GM13976 (cell line): Measurements from ENCODE around the gene CDKN2A.

Source experiments
- DNase-seq: peaks from one replicate; pipeline ENCODE4 v3.0.0; 2012; ENCODE audit warnings: low spot score
- CTCF ChIP-seq: IDR thresholded peaks from 2 replicates; pipeline ENCODE4 v1.5.1; 2012; ENCODE audit warnings: borderline replicate concordance, mild to moderate bottlenecking; ENCODE audit not compliant: insufficient read depth; ENCODE audit errors: extremely low read depth, missing control alignments, control extremely low read depth
- in situ Hi-C: fragments of 300-500 bp; cut with MboI; formaldehyde crosslinking; loops from one replicate; pipeline ENCODE4 v1.12.0; 2022; ENCODE audit warnings: low sequenced_read_pairs, mixed read lengths, inconsistent platforms; ENCODE audit not compliant: unreplicated experiment

CDKN2A gene

GRCh38 chr9:21993893-21994555, at the start of gene CDKN2A:
Gene CDKN2A, minus strand, starts transcription at chr9:21994392.
- in situ Hi-C loops, result no loop called here
- DNase-seq, result peak; percentile 68
- peak; percentile 46 for TF ChIP-seq CTCF

GRCh38 chr9:22043928-22044327, 49.7 kb upstream of the CDKN2A start:
- no peak for TF ChIP-seq CTCF
- in situ Hi-C loops, result loop anchor here (25.0 kb wide), 1 partner anchor 232 kb away; the partner anchor contains the start of gene MTAP
- no peak for DNase-seq

- no peak for DNase-seq
- no peak for TF ChIP-seq CTCF
- in situ Hi-C loops, result loop anchor here (25.0 kb wide), 1 partner anchor 229 kb away; the partner anchor contains the start of gene MTAP
These were observed 47.6 kb upstream of the CDKN2A start for GRCh38 chr9:22041775-22042174.

GRCh38 chr9:22041344-22041743, 47.2 kb upstream of the CDKN2A start:
- no peak for TF ChIP-seq CTCF
- no peak for DNase-seq
- in situ Hi-C loops, result loop anchor here (25.0 kb wide), 1 partner anchor 229 kb away; the partner anchor contains the start of gene MTAP

- DNase-seq, result no peak
- no peak for TF ChIP-seq CTCF
- in situ Hi-C loops, result loop anchor here (25.0 kb wide), 1 partner anchor 228 kb away; the partner anchor contains the start of gene MTAP
These were observed 46.6 kb upstream of the CDKN2A start for GRCh38 chr9:22040760-22041159.

GRCh38 chr9:22039258-22039657, 45.1 kb upstream of the CDKN2A start:
- no peak for DNase-seq
- in situ Hi-C loops, result loop anchor here (25.0 kb wide), 1 partner anchor 227 kb away; the partner anchor contains the start of gene MTAP
- TF ChIP-seq CTCF, result no peak
